NCI-H345 (cell line): Measurements from ENCODE around the gene SLC27A2.
"Not testable (repeated sequence)": the region's sequence is repeated elsewhere in the genome, so short reads cannot be mapped to it uniquely, and the experiment has no call there.

ENCODE experiments used
- DNase-seq: peaks from one replicate; lab custom pipeline; 2025; lab: John Stamatoyannopoulos, UW

The SLC27A2 gene

GRCh38 chr15:50163719-50164410 lies 18.1 kb upstream of the SLC27A2 start:
- DNase-seq: no peak

GRCh38 chr15:50164458-50164857 lies 17.5 kb upstream of the SLC27A2 start:
- no peak for DNase-seq

GRCh38 chr15:50166216-50166615 lies 15.8 kb upstream of the SLC27A2 start:
- no peak for DNase-seq

- DNase-seq: no peak
These were observed 14.9 kb upstream of the SLC27A2 start for GRCh38 chr15:50167110-50167509.

- no peak for DNase-seq
These were observed 13.6 kb upstream of the SLC27A2 start for GRCh38 chr15:50168379-50168778.

- no peak for DNase-seq
These were observed 13.1 kb upstream of the SLC27A2 start for GRCh38 chr15:50168783-50169411.

- not testable (repeated sequence) for DNase-seq
These were observed 9.6 kb upstream of the SLC27A2 start for GRCh38 chr15:50172360-50172895.

- no peak for DNase-seq
These were observed 5.1 kb upstream of the SLC27A2 start for GRCh38 chr15:50176869-50177268.

- DNase-seq: no peak
These were observed 1.9 kb upstream of the SLC27A2 start for GRCh38 chr15:50180091-50180490.

GRCh38 chr15:50180582-50180981 lies 1.4 kb upstream of the SLC27A2 start:
- DNase-seq: no peak

GRCh38 chr15:50181201-50181968 lies 611 bp upstream of the SLC27A2 start:
- DNase-seq: peak; percentile 62

GRCh38 chr15:50182219-50183013 lies 420 bp downstream of the SLC27A2 start:
- peak; percentile 45 for DNase-seq

GRCh38 chr15:50183112-50183794 lies 1.3 kb downstream of the SLC27A2 start:
- no peak for DNase-seq

GRCh38 chr15:50184863-50185504 lies 3.0 kb downstream of the SLC27A2 start:
- DNase-seq: no peak

GRCh38 chr15:50186090-50186489 lies 4.1 kb downstream of the SLC27A2 start:
- no peak for DNase-seq

- DNase-seq: no peak
These were observed 4.8 kb downstream of the SLC27A2 start for GRCh38 chr15:50186752-50187151.

- DNase-seq: no peak
These were observed 5.5 kb downstream of the SLC27A2 start for GRCh38 chr15:50187525-50187924.

GRCh38 chr15:50187997-50188396 lies 6.0 kb downstream of the SLC27A2 start:
- DNase-seq: no peak

- DNase-seq: not testable (repeated sequence)
These were observed 6.8 kb downstream of the SLC27A2 start for GRCh38 chr15:50188793-50189192.

- DNase-seq: no peak
These were observed 7.6 kb downstream of the SLC27A2 start for GRCh38 chr15:50189633-50190032.

GRCh38 chr15:50190166-50190570 lies 8.2 kb downstream of the SLC27A2 start:
- no peak for DNase-seq
